H1 (cell line): ENCODE measurements around the gene ELAVL1. TPM values are rescaled to one million over a fixed set of nuclear protein-coding genes. Genes with fewer than 3 reads are reported as not detected.

Source experiments
- CTCF ChIA-PET: fragments of 300-600 bp; sonication (Branson Sonifier 250); formaldehyde crosslinking; loops from one replicate; lab custom pipeline; 2021; ENCODE audit not compliant: partially characterized antibody; lab: Charles Lee
- POLR2A ChIA-PET: fragments of 300-600 bp; sonication (Branson Sonifier 250); formaldehyde crosslinking; loops from one replicate; lab custom pipeline; 2021; ENCODE audit warnings: inconsistent platforms; ENCODE audit not compliant: partially characterized antibody; lab: Charles Lee
- DNase-seq, 2 experiments: peaks; one replicate each; pipeline versions ENCODE4 v3.0.0 to v3.0.0-alpha.2; 2010 to 2022; ENCODE audit warnings: low spot score in 2 of 2, low read depth in 1 of 2, mixed read lengths in 1 of 2
- FAIRE-seq: peaks from 2 replicates; lab custom pipeline; 2011; peaks lifted over from hg19 to GRCh38; lab: Jason Lieb, UNC
- H2AFZ ChIP-seq: 2 replicates; pipeline ENCODE4 v1.8.1; 2012; ENCODE audit warnings: low read length, inconsistent platforms
- H2AK5ac ChIP-seq: 2 replicates; pipeline ENCODE4 v1.6.1; 2013; ENCODE audit warnings: low read depth, low read length
- H2BK120ac ChIP-seq: replicated peaks from 2 replicates; pipeline ENCODE3; 2013; ENCODE audit warnings: low read depth, low read length, inconsistent platforms
- H2BK12ac ChIP-seq: 2 replicates; pipeline ENCODE4 v1.6.1; 2013; ENCODE audit warnings: low read depth, low read length
- H2BK15ac ChIP-seq: 2 replicates; pipeline ENCODE4 v1.6.1; 2013; ENCODE audit warnings: low read length
- H2BK20ac ChIP-seq: 2 replicates; pipeline ENCODE4 v1.6.1; 2013; ENCODE audit warnings: low read length
- H2BK5ac ChIP-seq: 2 replicates; pipeline ENCODE4 v1.6.1; 2013; ENCODE audit warnings: low read depth, low read length
- H3K14ac ChIP-seq: 2 replicates; pipeline ENCODE4 v1.6.1; 2013; ENCODE audit warnings: inconsistent platforms; ENCODE audit not compliant: insufficient read length
- H3K18ac ChIP-seq: 2 replicates; pipeline ENCODE4 v1.6.1; 2013; ENCODE audit warnings: low read length; ENCODE audit errors: extremely low read depth
- H3K23ac ChIP-seq: 2 replicates; pipeline ENCODE4 v1.6.1; 2013; ENCODE audit warnings: inconsistent platforms; ENCODE audit not compliant: insufficient read length
- H3K23me2 ChIP-seq: 2 replicates; pipeline ENCODE4 v1.6.1; 2013; ENCODE audit warnings: low read depth, low read length
- H3K27ac ChIP-seq: 2 replicates; pipeline ENCODE4 v1.6.1; 2011; ENCODE audit warnings: low read depth, low read length, inconsistent platforms
- H3K27me3 ChIP-seq, 4 experiments: replicated peaks in 1 of 4; 1 replicate in 1 of 4; 2 replicates in 3 of 4; pipeline versions ENCODE4 v1.6.1 to v1.8.1; 2011 to 2013; ENCODE audit warnings: low read length in 3 of 4, mild to moderate bottlenecking in 3 of 4, inconsistent platforms in 2 of 4, mixed read lengths in 2 of 4, moderate library complexity in 1 of 4; ENCODE audit not compliant: control insufficient read depth in 3 of 4, insufficient read depth in 3 of 4; ENCODE audit errors: extremely low read depth in 1 of 4
- H3K36me3 ChIP-seq, 4 experiments: 2 replicates each; pipeline versions ENCODE4 v1.6.1 to v1.8.1; 2011 to 2013; ENCODE audit warnings: mild to moderate bottlenecking in 4 of 4, low read length in 3 of 4, moderate library complexity in 2 of 4, control low read depth in 1 of 4, inconsistent platforms in 1 of 4; ENCODE audit not compliant: insufficient read depth in 4 of 4, control insufficient read depth in 2 of 4
- H3K4ac ChIP-seq: replicated peaks from 2 replicates; pipeline ENCODE3; 2013; ENCODE audit warnings: low read length, low read depth, mixed read lengths, inconsistent platforms; ENCODE audit not compliant: insufficient read length
- H3K4me1 ChIP-seq, 4 experiments: replicated peaks in 1 of 4; 1 replicate in 1 of 4; 2 replicates in 3 of 4; pipeline versions ENCODE4 v1.6.1 to v1.8.1; 2011 to 2013; ENCODE audit warnings: low read length in 3 of 4, inconsistent platforms in 2 of 4, mixed read lengths in 1 of 4; ENCODE audit not compliant: insufficient read depth in 4 of 4, control insufficient read depth in 3 of 4
- H3K4me2 ChIP-seq, 2 experiments: 2 replicates each; pipeline versions ENCODE4 v1.6.1 to v1.8.1; 2011 to 2013; ENCODE audit warnings: low read depth in 2 of 2, low read length in 2 of 2, control low read depth in 1 of 2, inconsistent platforms in 1 of 2, mild to moderate bottlenecking in 1 of 2; ENCODE audit not compliant: insufficient read depth in 1 of 2
- H3K4me3 ChIP-seq, 4 experiments: fragments of 200-600, 300-600 bp in 1 of 4; sonication (generic), shearing (Covaris generic), sonication (Bioruptor Twin) in 1 of 4; 2 replicates each; pipeline versions ENCODE4 v1.5.1 to v1.8.1; 2011 to 2016; ENCODE audit warnings: low read length in 4 of 4, low read depth in 3 of 4, control low read depth in 2 of 4, inconsistent platforms in 2 of 4, mild to moderate bottlenecking in 2 of 4, mixed read lengths in 1 of 4, moderate library complexity in 1 of 4; ENCODE audit not compliant: insufficient read depth in 2 of 4; ENCODE audit errors: extremely low read depth in 1 of 4
- H3K56ac ChIP-seq: replicated peaks from 2 replicates; pipeline ENCODE3; 2013; ENCODE audit warnings: low read depth, mild to moderate bottlenecking, mixed read lengths, low read length, inconsistent platforms; ENCODE audit not compliant: insufficient read length
- H3K79me1 ChIP-seq: 2 replicates; pipeline ENCODE4 v1.6.1; 2013; ENCODE audit warnings: low read depth, low read length, control low read depth
- H3K79me2 ChIP-seq, 2 experiments: 2 replicates each; pipeline versions ENCODE4 v1.6.1 to v1.8.1; 2012 to 2013; ENCODE audit warnings: low read length in 2 of 2, mild to moderate bottlenecking in 2 of 2, inconsistent platforms in 1 of 2; ENCODE audit not compliant: insufficient read depth in 2 of 2, control insufficient read depth in 1 of 2
- H3K9ac ChIP-seq, 4 experiments: replicated peaks in 1 of 4; 1 replicate in 1 of 4; 2 replicates in 3 of 4; pipeline versions ENCODE4 v1.6.1 to v1.8.1; 2011 to 2013; ENCODE audit warnings: low read depth in 3 of 4, low read length in 3 of 4, control low read depth in 2 of 4, mild to moderate bottlenecking in 2 of 4, moderate library complexity in 2 of 4, inconsistent platforms in 1 of 4; ENCODE audit errors: extremely low read depth in 1 of 4
- H3K9me3 ChIP-seq, 2 experiments: 2 replicates each; pipeline versions ENCODE4 v1.6.1 to v1.8.1; 2012 to 2013; ENCODE audit warnings: mild to moderate bottlenecking in 2 of 2, moderate library complexity in 2 of 2, control low read depth in 1 of 2, inconsistent platforms in 1 of 2, low read depth in 1 of 2, low read length in 1 of 2, mixed read lengths in 1 of 2; ENCODE audit not compliant: insufficient read depth in 2 of 2
- H4K20me1 ChIP-seq, 2 experiments: replicated peaks in 1 of 2; 2 replicates each; pipeline versions ENCODE3 to v1.8.1; 2011 to 2013; ENCODE audit warnings: inconsistent platforms in 2 of 2, low read length in 2 of 2, mild to moderate bottlenecking in 1 of 2; ENCODE audit not compliant: insufficient read depth in 2 of 2, control insufficient read depth in 1 of 2
- H4K5ac ChIP-seq: 2 replicates; pipeline ENCODE4 v1.6.1; 2013; ENCODE audit warnings: low read length, low read depth, mixed read lengths, inconsistent platforms; ENCODE audit not compliant: insufficient read length
- H4K8ac ChIP-seq: 2 replicates; pipeline ENCODE4 v1.8.0; 2013; ENCODE audit warnings: mild to moderate bottlenecking, moderate library complexity, low read length, inconsistent platforms; ENCODE audit not compliant: insufficient read depth; ENCODE audit errors: extremely low read depth
- H4K91ac ChIP-seq: replicated peaks from 2 replicates; pipeline ENCODE3; 2013; ENCODE audit warnings: low read length, mixed read lengths, inconsistent platforms; ENCODE audit not compliant: insufficient read length
- ATF2 ChIP-seq: IDR thresholded peaks from 2 replicates; pipeline ENCODE4 v1.6.1; 2012; ENCODE audit warnings: low read length, inconsistent platforms
- CBX5 ChIP-seq: fragments of 300-800, 300-1000 bp; sonication (generic); IDR thresholded peaks from 2 replicates; pipeline ENCODE4 v1.7.1; 2016; ENCODE audit warnings: antibody characterized with exemption, low read length, low read depth
- CTCF ChIP-seq, 3 experiments: IDR thresholded peaks; 1 replicate in 2 of 3; 2 replicates in 1 of 3; pipeline versions ENCODE4 v1.5.1 to v1.6.1; 2011; ENCODE audit warnings: low read length in 3 of 3, mild to moderate bottlenecking in 3 of 3, inconsistent platforms in 2 of 3, low read depth in 1 of 3, moderate library complexity in 1 of 3; ENCODE audit not compliant: insufficient read depth in 1 of 3; ENCODE audit errors: control extremely low read depth in 1 of 3
- EZH2 ChIP-seq: fragments of 200-600 bp; sonication (generic); IDR thresholded peaks from 2 replicates; pipeline ENCODE4 v1.7.1; 2012; ENCODE audit warnings: low read depth, mild to moderate bottlenecking, moderate library complexity, low read length, inconsistent platforms; ENCODE audit not compliant: severe bottlenecking
- HDAC6 ChIP-seq: IDR thresholded peaks from one replicate; pipeline ENCODE4 v1.7.1; 2012; ENCODE audit warnings: low read depth, mild to moderate bottlenecking, inconsistent platforms, low read length, moderate library complexity
- MAFK ChIP-seq: IDR thresholded peaks from 2 replicates; pipeline ENCODE4 v1.6.1; 2012; ENCODE audit warnings: low read depth, mild to moderate bottlenecking, improper control_type of control experiment, low read length
- RFX5 ChIP-seq: IDR thresholded peaks from 2 replicates; pipeline ENCODE4 v1.6.1; 2011; ENCODE audit warnings: low read depth, low read length, improper control_type of control experiment, borderline replicate concordance
- TAF1 ChIP-seq: IDR thresholded peaks from 2 replicates; pipeline ENCODE4 v1.6.1; 2011; ENCODE audit warnings: mild to moderate bottlenecking, low read depth, low read length
- WGBS, 2 experiments: shearing (Covaris generic) in 1 of 2; methylation state at CpG; one replicate each; pipeline versions ENCODE4 v1.1.6 to v1.1.7; 2013 to 2015; ENCODE audit warnings: low lambda C conversion rate in 2 of 2, mixed read lengths in 2 of 2, inconsistent platforms in 1 of 2, low coverage in 1 of 2, missing lambda C conversion rate in 1 of 2; ENCODE audit not compliant: insufficient replicate concordance in 2 of 2, insufficient coverage in 1 of 2, insufficient read length in 1 of 2; ENCODE audit errors: extremely low coverage in 1 of 2, missing lambda C conversion rate in 1 of 2; 5-methylcytosine and 5-hydroxymethylcytosine counted together
- polyA plus RNA-seq, 7 experiments: library from polyadenylated mRNA; depleted of rRNA in 3 of 7; stranded (reverse) in 5 of 7; unstranded in 2 of 7; fragments of >200 nt in 5 of 7; fragments of 200-250 nt in 2 of 7; gene quantifications; 1 replicate in 5 of 7; 2 replicates in 1 of 7; 4 replicates in 1 of 7; pipeline versions ENCODE4 v1.2.1 to v1.2.3, GENCODE V29; 2011 to 2013; ENCODE audit warnings: missing spikeins in 2 of 7, mixed read lengths in 2 of 7
- total RNA-seq: library from RNA; stranded (reverse); fragmentation: NEBNext Ultra II Directional; extraction: Animal tissue kit (Norgen Biotek cat#: 25700); gene quantifications from 2 replicates; pipeline ENCODE4 v1.2.1, GENCODE V29; 2021

Gene ELAVL1
- total and polyA plus RNA-seq, 2 of the 8 experiments (the other 6 are each of a cell fraction or from before 2014, with no cell fraction given), result 56.7 to 163 TPM

GRCh38 chr19:7982651-7983099, 22.8 kb downstream of the ELAVL1 start:
- H2BK20ac ChIP-seq, result no peak overlapping the region
- no peak overlapping the region for H3K9ac ChIP-seq
- H3K79me2 ChIP-seq, result peaks cover 0 to 43% of the 10 kb centered on the region in 2 experiments; a peak in 3 of 4 replicates
- no peak overlapping the region for H4K5ac ChIP-seq
- H2BK120ac ChIP-seq, result no peak overlapping the region
- H3K36me3 ChIP-seq, result peaks cover 18 to 81% (median 51%) of the 10 kb centered on the region in 4 experiments
- H3K18ac ChIP-seq, result no peak overlapping the region
- no peak overlapping the region for H3K27ac ChIP-seq
- no peak overlapping the region for H3K4ac ChIP-seq
- H3K23me2 ChIP-seq, result no peaks in the 10 kb centered on the region
- no peak for FAIRE-seq
- no peak overlapping the region for H2BK12ac ChIP-seq
- WGBS, 2 experiments, result 94% methylated on average over 21 of the region's 21 CpGs; no CpG with 5 or more reads in 1 of the 2 experiments
- H2BK15ac ChIP-seq, result no peak overlapping the region
- H3K4me2 ChIP-seq, result no peak overlapping the region
- H2BK5ac ChIP-seq, result no peak overlapping the region
- no peak overlapping the region for H4K91ac ChIP-seq
- no peak overlapping the region for H2AFZ ChIP-seq
- H4K8ac ChIP-seq, result no peak overlapping the region
- H3K9me3 ChIP-seq, result no peaks in the 10 kb centered on the region
- TF ChIP-seq HDAC6, result no peak
- no peak for TF ChIP-seq MAFK
- no peak for TF ChIP-seq CTCF (IDR thresholded peaks at IDR 0.05; ENCODE audit: control extremely low read depth in 1 of 3, insufficient read depth in 1 of 3, low read depth in 1 of 3, low read length in 3 of 3)
- TF ChIP-seq EZH2, result no peak
- TF ChIP-seq TAF1, result no peak
- no peak for TF ChIP-seq CBX5
- no peak for TF ChIP-seq RFX5
- TF ChIP-seq ATF2, result no peak
- no peak overlapping the region for H3K23ac ChIP-seq
- no peak overlapping the region for H2AK5ac ChIP-seq
- DNase-seq, result no peak
- peaks cover 39 to 62% of the 10 kb centered on the region in 2 experiments for H4K20me1 ChIP-seq
- H3K14ac ChIP-seq, result no peak overlapping the region
- ChIA-PET POLR2A (interaction anchor here (1.6 kb wide), 1 partner anchor 39 kb away, joined by 3 read pairs; the partner anchor contains the start of gene TIMM44), CTCF (interaction anchor here (0.7 to 1.8 kb wide), 5 partner anchors 12 to 86 kb away, joined by 3 to 5 read pairs (median 3); no protein-coding TSS in a partner anchor)
- no peak overlapping the region for H3K4me3 ChIP-seq
- no peaks in the 10 kb centered on the region for H3K27me3 ChIP-seq
- peaks cover 32% of the 10 kb centered on the region for H3K79me1 ChIP-seq
- H3K56ac ChIP-seq, result no peak overlapping the region
- no peaks in the 10 kb centered on the region for H3K4me1 ChIP-seq
